ENCODE data around the gene ZXDC. TPM values are rescaled to one million over a fixed set of nuclear protein-coding genes. Genes with fewer than 3 reads are reported as not detected.
A peak's percentile ranks its signal among the peaks of the same experiment; 100 is the strongest.

Gene ZXDC
- total RNA-seq, 1 donor from 2014 or later: 29.5 TPM

DNA sequence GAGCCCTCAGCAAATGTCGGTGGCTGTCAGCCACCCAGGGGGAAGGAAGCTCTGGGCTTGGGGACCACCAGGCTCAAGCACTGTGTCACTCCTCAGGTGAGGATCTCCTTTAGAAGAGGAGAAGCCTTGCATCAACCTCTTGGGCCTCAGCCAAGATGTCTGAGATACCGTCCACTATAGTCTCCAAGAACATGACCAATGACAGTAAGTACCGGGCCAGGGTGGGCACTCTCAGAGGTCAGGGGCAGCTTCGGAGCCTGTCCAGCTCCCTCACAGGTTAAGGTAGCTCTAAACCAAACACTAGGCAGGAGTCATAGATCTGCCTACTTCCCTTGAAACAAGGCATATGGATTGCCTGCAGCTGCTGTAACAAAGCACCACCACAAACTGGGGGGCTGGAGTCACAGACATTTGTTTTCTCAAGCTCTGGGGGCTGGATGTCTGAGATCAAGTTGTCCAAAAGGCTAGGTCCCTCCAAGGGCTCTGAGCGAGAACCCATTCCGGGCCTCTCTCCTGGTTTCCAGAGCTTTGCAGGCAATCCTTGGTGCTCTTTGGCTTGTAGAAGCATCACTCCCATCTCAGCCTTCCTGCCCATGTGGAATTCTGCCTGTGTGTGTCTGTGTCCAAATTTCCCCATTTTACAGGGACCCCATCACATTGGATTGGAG lies 79.7 kb downstream of the ZXDC start:
- DNase-seq (ENCODE audit: low read depth): no peak

GRCh38 chr3:126394977-126395321 lies 80.7 kb downstream of the ZXDC start:
- no peak for DNase-seq (ENCODE audit: low read depth)

DNA sequence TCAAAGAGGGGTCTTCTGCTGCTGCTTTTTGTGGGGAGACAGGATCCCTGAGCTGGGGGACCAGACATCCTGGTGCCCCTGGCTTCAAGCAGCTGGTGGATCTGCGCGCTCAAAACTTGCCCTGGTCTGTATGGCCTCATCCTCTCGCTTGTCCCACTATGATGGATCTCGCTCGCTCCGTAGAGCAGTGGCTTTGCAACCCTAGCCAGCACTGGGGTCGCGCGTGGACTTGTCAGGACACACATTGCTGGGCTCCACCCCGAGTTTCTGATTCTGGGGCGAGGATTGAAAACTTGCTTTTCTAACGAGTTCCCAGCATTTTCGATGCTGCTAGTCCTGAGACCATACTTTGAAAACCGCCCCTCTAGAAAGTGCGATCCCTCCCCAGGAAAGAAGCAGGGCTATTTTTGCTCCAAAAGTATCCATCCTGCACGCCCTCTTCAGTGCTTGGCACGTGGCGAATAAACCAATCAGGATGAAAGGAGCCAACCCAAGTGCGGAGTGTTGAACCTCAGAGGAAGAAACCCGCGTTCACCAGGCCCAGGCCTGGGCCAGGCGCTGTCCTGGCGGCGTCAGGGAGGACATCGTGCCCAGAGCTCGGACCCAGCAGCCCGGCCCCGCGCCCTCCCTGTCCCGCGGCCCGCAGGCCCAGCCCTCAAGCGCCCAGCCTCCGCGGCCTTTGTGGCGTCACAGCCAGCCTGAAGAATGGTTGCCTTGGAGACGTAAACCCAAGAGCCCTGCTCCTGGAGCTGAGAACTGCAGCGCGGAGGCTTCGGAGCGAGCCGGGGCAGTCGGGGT lies 81.3 kb downstream of the ZXDC start, which contains the start of gene CFAP100:
Gene CFAP100 (plus strand): TSS at position 731 of the 798 bp plus-strand sequence. CDS start 1,092 bp downstream, outside the sequence.
- DNase-seq (ENCODE audit: low read depth): peak; percentile 45

GRCh38 chr3:126393563-126393962 lies 82.1 kb downstream of the ZXDC start:
- DNase-seq (ENCODE audit: low read depth): no peak

- no peak for DNase-seq (ENCODE audit: low read depth)
These were observed 83.4 kb downstream of the ZXDC start for GRCh38 chr3:126392246-126392645.

DNA sequence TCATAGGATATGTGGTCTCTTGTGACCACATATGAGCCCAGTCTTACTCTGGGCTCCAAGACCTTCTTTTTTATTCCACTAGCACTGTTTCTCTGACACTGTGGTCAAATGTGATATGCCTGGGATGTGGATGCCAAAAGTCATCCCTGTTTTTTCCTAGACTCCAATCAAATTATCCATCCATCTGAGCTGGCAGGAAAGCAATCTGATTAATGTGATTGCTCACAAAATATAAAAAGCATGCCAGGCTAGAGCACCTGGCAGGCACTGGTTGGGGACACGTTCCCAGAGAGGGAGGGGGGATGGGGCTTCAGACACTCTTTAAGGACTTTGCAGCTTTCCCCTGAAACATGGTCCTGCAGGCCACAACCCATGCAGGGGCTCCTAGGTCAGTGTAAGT lies 84.1 kb downstream of the ZXDC start:
- DNase-seq (ENCODE audit: low read depth): no peak

- DNase-seq (ENCODE audit: low read depth): no peak
These were observed 84.9 kb downstream of the ZXDC start for GRCh38 chr3:126390751-126391150.

- no peak for DNase-seq (ENCODE audit: low read depth)
These were observed 85.5 kb downstream of the ZXDC start for GRCh38 chr3:126390201-126390600.

- no peak for DNase-seq (ENCODE audit: low read depth)
These were observed 85.9 kb downstream of the ZXDC start for GRCh38 chr3:126389794-126390146.

DNA sequence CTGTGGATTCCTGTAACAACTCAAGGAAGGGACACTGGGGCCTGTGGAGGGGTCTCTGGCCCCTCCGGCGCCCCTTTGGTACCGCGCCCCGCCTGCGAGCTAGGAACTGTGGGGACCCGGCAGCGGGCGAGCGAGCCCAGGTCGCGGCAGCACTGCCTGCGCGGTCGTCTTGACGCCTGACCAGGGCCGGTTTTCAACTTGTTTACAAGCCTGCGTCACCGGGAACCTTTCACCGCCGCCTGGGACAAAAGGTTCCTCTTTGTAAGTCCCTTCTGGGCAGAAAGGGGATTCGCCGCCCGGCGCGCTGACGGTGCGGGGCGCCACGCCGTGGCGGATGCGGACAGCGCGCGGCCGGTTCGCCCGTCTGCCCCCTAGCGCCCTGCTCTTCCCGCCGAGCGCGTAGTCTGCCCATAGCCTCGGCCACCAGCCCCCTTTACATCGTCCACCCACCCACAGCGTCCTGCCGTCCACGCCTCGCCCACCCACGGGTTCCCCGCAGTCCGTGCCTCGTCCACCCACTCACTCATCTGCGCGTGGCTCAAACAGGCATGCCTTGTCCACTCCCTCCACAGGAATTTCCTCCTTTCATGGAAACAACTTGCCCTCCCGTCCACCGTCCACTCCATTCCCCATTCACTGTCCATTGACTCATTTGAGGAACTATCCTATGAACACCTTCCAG lies 86.4 kb downstream of the ZXDC start:
- peak; percentile 80 for DNase-seq (ENCODE audit: low read depth)

Other genes with a start within 250 kb of the ZXDC start
- under 0.01 and 0.50 TPM in 2 replicates for gene KLF15, start 118.5 kb downstream of the ZXDC start, total RNA-seq
- gene CFAP100, start 81.0 kb downstream of the ZXDC start, total RNA-seq: not detected in 2 replicates
- gene UROC1, start 41.9 kb upstream of the ZXDC start, total RNA-seq: not detected in 2 replicates
- 0.10 TPM in 1 of 2 replicates, not detected in the other for gene CHST13, start 48.3 kb upstream of the ZXDC start, total RNA-seq
- gene C3orf22, start 83.0 kb upstream of the ZXDC start, total RNA-seq: not detected in 2 replicates
- gene TXNRD3, start 179.2 kb upstream of the ZXDC start, total RNA-seq: 9.5 and 11.5 TPM in 2 replicates
- 8.3 and 12.6 TPM in 2 replicates for gene CHCHD6, start 228.3 kb upstream of the ZXDC start, total RNA-seq

Measured in renal cortical epithelial cell (primary cell).